GM12801 (cell line): ENCODE measurements around the gene DSCAML1.

Experiments
- CTCF ChIP-seq: IDR thresholded peaks from one replicate; pipeline ENCODE4 v1.5.1; 2011; ENCODE audit warnings: control low read depth; ENCODE audit not compliant: insufficient read length; ENCODE audit errors: extremely low read depth

Gene DSCAML1

GRCh38 chr11:117767071-117767470, 29.9 kb downstream of the DSCAML1 start:
- no peak for TF ChIP-seq CTCF

GRCh38 chr11:117766576-117766975, 30.4 kb downstream of the DSCAML1 start:
- no peak for TF ChIP-seq CTCF

- TF ChIP-seq CTCF, result no peak
Measured at GRCh38 chr11:117766026-117766425, 31.0 kb downstream of the DSCAML1 start.

- TF ChIP-seq CTCF, result no peak
Measured at GRCh38 chr11:117765068-117765467, 31.9 kb downstream of the DSCAML1 start.

- TF ChIP-seq CTCF, result no peak
Measured at GRCh38 chr11:117761993-117762392, 35.0 kb downstream of the DSCAML1 start.

- no peak for TF ChIP-seq CTCF
Measured at GRCh38 chr11:117759305-117759704, 37.7 kb downstream of the DSCAML1 start.

GRCh38 chr11:117754030-117754429, 43.0 kb downstream of the DSCAML1 start:
- no peak for TF ChIP-seq CTCF

GRCh38 chr11:117752721-117753237, 44.2 kb downstream of the DSCAML1 start:
- TF ChIP-seq CTCF, result no peak
